Activated B cell treated with CpG ODN at 0.5 μM for 24 hours (primary cell): ENCODE data around the gene PHF2. TPM values are rescaled to one million over a fixed set of nuclear protein-coding genes. Genes with fewer than 3 reads are reported as not detected.
A peak's percentile ranks its signal among the peaks of the same experiment; 100 is the strongest.

Experiments
- ATAC-seq: fragments of 200-7000 bp; cut with Tn5 transposase; one replicate; pipeline ENCODE4 v1.10.0; 2021; ENCODE audit warnings: low read depth, mild to moderate bottlenecking, moderate library complexity
- CTCF ChIA-PET: fragments of 350-600 bp; sonication (Branson Sonifier 250); formaldehyde crosslinking; loops from one replicate; lab custom pipeline; 2021; ENCODE audit warnings: antibody characterized with exemption; lab: Charles Lee
- POLR2A ChIA-PET: fragments of 350-600 bp; sonication (Branson Sonifier 250); formaldehyde crosslinking; loops from one replicate; lab custom pipeline; 2021; ENCODE audit warnings: antibody characterized with exemption; lab: Charles Lee
- DNase-seq: peaks from one replicate; pipeline ENCODE4 v3.0.0; 2022
- H3K27ac Mint-ChIP-seq: one replicate; pipeline ENCODE4 v1.8.0; 2020; ENCODE audit warnings: mixed read lengths
- H3K27me3 Mint-ChIP-seq: one replicate; pipeline ENCODE4 v1.8.0; 2021; ENCODE audit warnings: mixed read lengths
- H3K36me3 Mint-ChIP-seq: one replicate; pipeline ENCODE4 v1.8.0; 2021; ENCODE audit warnings: low read depth, mixed read lengths
- H3K4me1 Mint-ChIP-seq: one replicate; pipeline ENCODE4 v1.8.0; 2021; ENCODE audit warnings: mixed read lengths
- H3K4me3 Mint-ChIP-seq: one replicate; pipeline ENCODE4 v1.8.0; 2020; ENCODE audit warnings: mild to moderate bottlenecking, mixed read lengths
- H3K9me3 Mint-ChIP-seq: one replicate; pipeline ENCODE4 v1.8.0; 2020; ENCODE audit warnings: mixed read lengths
- intact Hi-C: fragments of 100-400 bp; cut with micrococcal nuclease; formaldehyde crosslinking; loops from one replicate; pipeline ENCODE4 v1.15.1; 2024
- total RNA-seq: library from RNA; stranded (reverse); gene quantifications from 2 replicates; pipeline ENCODE4 v1.2.3, GENCODE V29; 2022
- TF ChIP-seq, protein P1 (sequence below): fragments of 200-600 bp; IDR thresholded peaks from one replicate; pipeline ENCODE4 v1.8.0; 2022; ENCODE audit warnings: antibody characterized with exemption, mild to moderate bottlenecking

The PHF2 gene
- total RNA-seq, 1 donor from 2014 or later, result 18.2 TPM

DNA sequence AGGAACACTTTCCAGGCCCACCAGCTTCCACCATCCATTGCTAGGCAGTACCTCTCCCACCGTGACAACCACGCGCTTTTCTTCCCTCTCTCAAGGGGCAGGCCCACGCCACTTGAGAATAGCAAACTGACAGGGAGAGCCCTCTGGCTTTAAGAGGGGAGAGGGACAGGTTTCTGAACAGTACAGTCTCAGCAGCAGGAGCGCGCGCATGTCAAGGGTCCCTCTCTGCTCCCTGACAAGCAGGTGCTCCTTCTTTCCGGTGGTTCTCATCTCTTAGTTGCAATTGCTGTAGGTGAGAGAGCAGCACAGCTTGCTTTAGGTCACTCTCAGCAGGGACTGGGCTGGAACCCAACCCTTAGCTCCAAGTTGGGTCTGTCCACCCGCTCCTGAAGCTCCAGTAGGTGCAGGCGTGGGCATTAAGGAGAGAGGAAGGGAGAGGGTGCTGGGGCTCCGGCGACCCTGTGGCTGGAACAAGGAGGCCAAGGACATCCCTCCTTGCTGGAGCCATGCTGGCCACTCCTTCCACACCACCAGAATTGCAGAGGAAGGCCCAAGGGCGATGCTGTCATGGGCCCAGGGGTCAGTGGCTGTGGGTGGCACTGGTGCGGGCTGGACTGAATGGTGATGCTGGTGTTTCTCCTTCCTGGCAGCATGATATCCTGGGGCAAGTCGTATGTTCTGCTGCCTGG is 9.0 kb upstream of the PHF2 start:
- H3K27me3 Mint-ChIP-seq, result no peaks in the 10 kb centered on the region
- peaks cover 31% of the 10 kb centered on the region for H3K36me3 Mint-ChIP-seq
- intact Hi-C loops, result loop anchor here (2.0 to 10.0 kb wide), 6 partner anchors 63 to 1749 kb away; partner anchors contain the start of genes BICD2, FANCC, NINJ1 and ZNF484
- no peak for DNase-seq
- H3K4me1 Mint-ChIP-seq, result peaks cover 33% of the 10 kb centered on the region
- no peaks in the 10 kb centered on the region for H3K9me3 Mint-ChIP-seq
- H3K4me3 Mint-ChIP-seq, result peak overlapping the region; percentile 86
- ATAC-seq, result no peak
- TF ChIP-seq, protein P1, sequence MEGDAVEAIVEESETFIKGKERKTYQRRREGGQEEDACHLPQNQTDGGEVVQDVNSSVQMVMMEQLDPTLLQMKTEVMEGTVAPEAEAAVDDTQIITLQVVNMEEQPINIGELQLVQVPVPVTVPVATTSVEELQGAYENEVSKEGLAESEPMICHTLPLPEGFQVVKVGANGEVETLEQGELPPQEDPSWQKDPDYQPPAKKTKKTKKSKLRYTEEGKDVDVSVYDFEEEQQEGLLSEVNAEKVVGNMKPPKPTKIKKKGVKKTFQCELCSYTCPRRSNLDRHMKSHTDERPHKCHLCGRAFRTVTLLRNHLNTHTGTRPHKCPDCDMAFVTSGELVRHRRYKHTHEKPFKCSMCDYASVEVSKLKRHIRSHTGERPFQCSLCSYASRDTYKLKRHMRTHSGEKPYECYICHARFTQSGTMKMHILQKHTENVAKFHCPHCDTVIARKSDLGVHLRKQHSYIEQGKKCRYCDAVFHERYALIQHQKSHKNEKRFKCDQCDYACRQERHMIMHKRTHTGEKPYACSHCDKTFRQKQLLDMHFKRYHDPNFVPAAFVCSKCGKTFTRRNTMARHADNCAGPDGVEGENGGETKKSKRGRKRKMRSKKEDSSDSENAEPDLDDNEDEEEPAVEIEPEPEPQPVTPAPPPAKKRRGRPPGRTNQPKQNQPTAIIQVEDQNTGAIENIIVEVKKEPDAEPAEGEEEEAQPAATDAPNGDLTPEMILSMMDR, result no peak
- H3K27ac Mint-ChIP-seq, result peak overlapping the region; percentile 92
- ChIA-PET POLR2A (interaction anchor here (0.7 to 3.2 kb wide), 12 partner anchors 8 to 897 kb away, joined by 3 to 38 read pairs (median 4); partner anchors contain the start of genes FAM120A, FAM120AOS, IPPK and NINJ1), CTCF (interaction anchor here (2.1 kb wide), 2 partner anchors 11 to 103 kb away, joined by 6 read pairs; no protein-coding TSS in a partner anchor)

DNA sequence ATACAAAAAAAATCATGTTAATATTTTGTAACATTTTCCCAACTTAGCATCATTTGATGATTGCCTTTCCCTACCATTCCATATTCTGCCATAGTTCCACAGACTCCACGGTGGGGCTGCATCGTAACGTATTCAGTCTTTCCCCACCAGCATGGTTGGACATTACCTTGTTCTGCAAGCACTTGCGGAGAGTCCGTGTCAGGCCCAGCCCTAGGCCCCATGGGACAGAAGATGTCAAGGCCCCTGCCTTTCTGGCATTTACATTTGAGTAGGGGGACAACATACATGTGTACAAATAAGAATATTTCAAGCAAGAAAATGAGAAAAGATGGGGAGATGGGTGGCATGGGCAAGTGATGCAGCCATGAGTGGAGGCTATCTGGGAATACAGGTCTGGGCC is 8.2 kb upstream of the PHF2 start:
- Mint-ChIP-seq H3K4me1 (peaks cover 33% of the 10 kb centered on the region), H3K27me3 (no peaks in the 10 kb centered on the region), H3K9me3 (no peaks in the 10 kb centered on the region), H3K4me3 (no peak overlapping the region), H3K27ac (no peak overlapping the region), H3K36me3 (peaks cover 24% of the 10 kb centered on the region)
- intact Hi-C loops, result loop anchor here (5.0 to 10.0 kb wide), 3 partner anchors 256 to 691 kb away; partner anchors contain the start of genes NINJ1 and ZNF484
- ChIA-PET CTCF (no interaction called here), POLR2A (no interaction called here)
- TF ChIP-seq, protein P1, result no peak
- ATAC-seq (no peak), DNase-seq (no peak)

DNA sequence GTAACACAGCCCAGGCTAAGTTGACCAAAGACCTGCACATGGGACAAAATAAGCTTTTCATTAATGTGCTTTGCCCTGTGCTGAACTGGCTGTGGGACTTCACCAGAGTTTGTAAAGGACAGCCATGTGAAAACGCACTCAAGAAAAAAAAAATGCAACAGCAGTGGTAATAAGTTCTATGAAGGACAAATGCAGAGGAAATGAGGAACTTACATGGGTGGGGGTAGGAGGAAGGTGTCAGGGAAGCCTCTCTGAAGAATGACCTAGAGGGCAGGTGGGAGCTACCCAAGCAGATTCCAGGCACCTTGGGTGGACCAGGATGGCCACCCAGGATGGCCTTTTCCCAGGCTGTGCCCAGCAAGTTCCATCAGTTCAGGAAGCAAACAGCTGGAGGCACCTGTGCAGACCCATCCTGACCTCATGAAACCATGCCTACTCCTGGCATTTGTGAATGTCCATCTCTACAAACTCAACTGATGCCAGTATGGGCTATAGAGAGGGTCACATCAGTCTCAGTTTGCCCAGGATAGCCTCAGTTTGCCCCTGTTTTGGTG is 6.7 kb upstream of the PHF2 start:
- H3K4me3 Mint-ChIP-seq, result no peak overlapping the region
- CTCF ChIA-PET, result no interaction called here
- no peaks in the 10 kb centered on the region for H3K9me3 Mint-ChIP-seq
- DNase-seq (no peak), ATAC-seq (no peak)
- POLR2A ChIA-PET, result no interaction called here
- intact Hi-C loops, result loop anchor here (5.0 to 10.0 kb wide), 4 partner anchors 257 to 1855 kb away; partner anchors contain the start of genes NINJ1 and ZNF484
- H3K36me3 Mint-ChIP-seq, result peaks cover 10% of the 10 kb centered on the region
- TF ChIP-seq, protein P1, result no peak
- H3K27me3 Mint-ChIP-seq, result no peaks in the 10 kb centered on the region
- peaks cover 33% of the 10 kb centered on the region for H3K4me1 Mint-ChIP-seq
- peak overlapping the region; percentile 24 for H3K27ac Mint-ChIP-seq

DNA sequence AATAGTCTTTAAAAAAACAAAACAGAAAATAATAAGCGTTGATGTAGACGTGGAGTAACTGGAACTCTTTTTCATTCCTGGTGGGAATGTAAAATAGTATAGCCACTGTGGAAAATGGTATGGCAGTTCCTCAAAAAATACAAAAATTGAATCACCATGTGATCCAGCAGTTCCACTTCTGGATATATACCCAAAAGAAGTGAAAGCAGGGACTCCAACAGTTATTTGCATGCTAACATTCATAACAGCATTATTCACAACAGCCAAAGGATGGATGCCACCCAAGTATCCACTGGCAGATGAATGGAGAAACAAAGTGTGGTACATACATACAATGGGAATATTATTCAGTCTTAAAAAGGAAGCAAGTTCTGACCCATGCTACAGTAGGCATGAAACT is 4.2 kb upstream of the PHF2 start:
- no peak overlapping the region for H3K4me3 Mint-ChIP-seq
- DNase-seq (no peak), ATAC-seq (no peak)
- intact Hi-C loops, result loop anchor here (10.0 kb wide), 1 partner anchor 1857 kb away; no protein-coding TSS in a partner anchor
- no peaks in the 10 kb centered on the region for H3K36me3 Mint-ChIP-seq
- H3K27me3 Mint-ChIP-seq, result no peaks in the 10 kb centered on the region
- TF ChIP-seq, protein P1, result no peak
- H3K4me1 Mint-ChIP-seq, result peaks cover 24% of the 10 kb centered on the region
- ChIA-PET CTCF (no interaction called here), POLR2A (no interaction called here)
- no peak overlapping the region for H3K27ac Mint-ChIP-seq
- no peaks in the 10 kb centered on the region for H3K9me3 Mint-ChIP-seq
